Measurements from ENCODE around the gene LHB. TPM values are rescaled to one million over a fixed set of nuclear protein-coding genes. Genes with fewer than 3 reads are reported as not detected.

The LHB gene
- total and polyA plus RNA-seq, 2 donors (not counting 3 experiments of a cell fraction or from before 2014, with no cell fraction given), result 1.3 TPM; not detected in 1

DNA sequence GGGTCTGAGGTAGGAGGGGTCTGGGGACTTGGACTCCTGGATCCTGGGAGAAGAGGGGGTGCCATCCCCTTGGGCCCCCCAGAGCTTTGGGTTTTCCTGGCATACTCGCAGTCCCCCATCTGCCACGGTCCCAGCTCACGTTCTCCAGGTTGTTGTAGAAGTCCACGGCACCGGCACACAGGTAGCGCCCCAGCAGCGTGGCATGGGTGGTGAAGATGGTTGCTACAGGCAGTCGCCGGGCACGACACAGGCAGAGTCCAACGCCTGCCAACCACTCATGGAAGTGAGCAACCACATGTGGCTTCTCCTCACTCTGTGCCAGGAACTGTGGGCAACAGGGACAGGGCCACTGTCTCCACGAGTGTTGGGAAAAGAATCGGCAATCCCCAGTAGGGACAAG, 31.2 kb downstream of the LHB start:
- no peak overlapping the region for H3K9ac ChIP-seq (replicated peaks; ENCODE audit: extremely low read depth, insufficient read depth, low read length)
- POLR2A ChIA-PET, result no interaction called here
- H3K36me3 ChIP-seq (ENCODE audit: control insufficient read depth in 2 of 2, extremely low read depth in 1 of 2, insufficient read depth in 2 of 2, low read length in 2 of 2), result peaks cover 0 to 14% of the 10 kb centered on the region in 2 experiments
- H3K9me3 ChIP-seq (replicated peaks; ENCODE audit: control insufficient read depth, insufficient read depth, low read length), result no peaks in the 10 kb centered on the region
- dilution Hi-C loops (cut with MboI; ENCODE audit: extremely low pct_ligation_motif_present, low sequenced_read_pairs), result no loop called here
- peaks cover 3% of the 10 kb centered on the region for H3K79me2 ChIP-seq (ENCODE audit: control insufficient read depth, insufficient read depth, low read length)
- no peak for FAIRE-seq
- H3K27me3 ChIP-seq (ENCODE audit: control insufficient read depth in 2 of 2, insufficient read depth in 2 of 2, low read length in 2 of 2), result no peaks in the 10 kb centered on the region
- H3K4me1 ChIP-seq (ENCODE audit: control insufficient read depth, extremely low read depth, insufficient read depth, low read length), result no peaks in the 10 kb centered on the region
- no peak overlapping the region for H2AFZ ChIP-seq (ENCODE audit: low read depth, low read length)
- no TSS peak for BruUV-seq (replicated peaks)
- no peaks in the 10 kb centered on the region for H3K9me1 ChIP-seq (replicated peaks; ENCODE audit: control insufficient read depth, extremely low read depth, insufficient read depth, low read length)
- H4K20me1 ChIP-seq (replicated peaks; ENCODE audit: control insufficient read depth, extremely low read depth, insufficient read depth, low read length), result no peaks in the 10 kb centered on the region
- no peak overlapping the region for H3K27ac ChIP-seq (ENCODE audit: insufficient read depth, low read depth, low read length)
- H3K4me2 ChIP-seq (ENCODE audit: insufficient read depth, low read length), result no peak overlapping the region
- no peak for TF ChIP-seq FOS (IDR thresholded peaks at IDR 0.05; ENCODE audit: borderline replicate concordance, insufficient read depth, low read length)
- CTCF ChIA-PET, result interaction anchor here (1.0 to 1.9 kb wide), 4 partner anchors 7 to 34 kb away, joined by 3 to 12 read pairs (median 6); no protein-coding TSS in a partner anchor
- H3K4me3 ChIP-seq (replicated peaks in 1 of 3; ENCODE audit: insufficient read depth in 1 of 3, low read depth in 1 of 3, low read length in 3 of 3), result no peak overlapping the region
- DNase-seq (ENCODE audit: low read depth, low spot score), result no peak
- intact Hi-C loops (cut with micrococcal nuclease), result no loop called here

DNA sequence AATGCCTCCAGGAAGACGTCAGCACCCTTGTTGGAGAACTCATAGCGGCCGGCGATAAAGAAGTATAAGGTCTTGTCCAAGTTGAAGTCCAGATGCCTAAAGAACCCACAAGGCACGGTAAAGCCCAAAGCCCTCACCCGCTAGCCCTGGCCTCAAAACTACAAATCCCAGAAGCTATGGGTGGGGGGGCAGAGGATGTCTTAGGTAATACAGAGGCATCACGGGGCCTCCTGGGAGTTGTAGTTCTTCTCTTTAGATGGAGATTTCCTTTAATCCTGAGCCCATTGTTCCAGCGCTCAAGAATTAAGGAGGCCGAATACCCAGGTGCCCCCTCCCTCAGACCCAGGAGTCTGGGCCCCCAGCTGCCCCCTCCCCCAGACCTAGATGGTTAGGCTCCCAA, 34.6 kb downstream of the LHB start:
- ChIA-PET POLR2A (no interaction called here), CTCF (no interaction called here)
- Histone ChIP-seq H3K9ac (replicated peaks; ENCODE audit: extremely low read depth, insufficient read depth, low read length) (no peak overlapping the region), H4K20me1 (replicated peaks; ENCODE audit: control insufficient read depth, extremely low read depth, insufficient read depth, low read length) (no peaks in the 10 kb centered on the region), H3K4me1 (ENCODE audit: control insufficient read depth, extremely low read depth, insufficient read depth, low read length) (no peaks in the 10 kb centered on the region), H2AFZ (ENCODE audit: low read depth, low read length) (no peak overlapping the region), H3K36me3 (ENCODE audit: control insufficient read depth in 2 of 2, extremely low read depth in 1 of 2, insufficient read depth in 2 of 2, low read length in 2 of 2) (peaks cover 0 to 9% of the 10 kb centered on the region in 2 experiments), H3K27ac (ENCODE audit: insufficient read depth, low read depth, low read length) (no peak overlapping the region), H3K4me3 (replicated peaks in 1 of 3; ENCODE audit: insufficient read depth in 1 of 3, low read depth in 1 of 3, low read length in 3 of 3) (no peak overlapping the region), H3K27me3 (ENCODE audit: control insufficient read depth in 2 of 2, insufficient read depth in 2 of 2, low read length in 2 of 2) (no peaks in the 10 kb centered on the region), H3K9me3 (replicated peaks; ENCODE audit: control insufficient read depth, insufficient read depth, low read length) (no peaks in the 10 kb centered on the region), H3K79me2 (ENCODE audit: control insufficient read depth, insufficient read depth, low read length) (no peaks in the 10 kb centered on the region), H3K9me1 (replicated peaks; ENCODE audit: control insufficient read depth, extremely low read depth, insufficient read depth, low read length) (no peaks in the 10 kb centered on the region), H3K4me2 (ENCODE audit: insufficient read depth, low read length) (no peak overlapping the region)
- FAIRE-seq (no peak), DNase-seq (ENCODE audit: low read depth, low spot score) (no peak)
- BruUV-seq (replicated peaks), result no TSS peak
- no peak for TF ChIP-seq POLR2AphosphoS5 (IDR thresholded peaks at IDR 0.05; ENCODE audit: insufficient read depth, low read depth, low read length)
- TF ChIP-seq EZH2 (IDR thresholded peaks at IDR 0.05; ENCODE audit: borderline replicate concordance, low read depth, low read length, severe bottlenecking), result no peak
- TF ChIP-seq MYC (IDR thresholded peaks at IDR 0.05; ENCODE audit: low read depth, low read length), result no peak
- no peak for TF ChIP-seq FOS (IDR thresholded peaks at IDR 0.05; ENCODE audit: borderline replicate concordance, insufficient read depth, low read length)
- TF ChIP-seq, protein P1, sequence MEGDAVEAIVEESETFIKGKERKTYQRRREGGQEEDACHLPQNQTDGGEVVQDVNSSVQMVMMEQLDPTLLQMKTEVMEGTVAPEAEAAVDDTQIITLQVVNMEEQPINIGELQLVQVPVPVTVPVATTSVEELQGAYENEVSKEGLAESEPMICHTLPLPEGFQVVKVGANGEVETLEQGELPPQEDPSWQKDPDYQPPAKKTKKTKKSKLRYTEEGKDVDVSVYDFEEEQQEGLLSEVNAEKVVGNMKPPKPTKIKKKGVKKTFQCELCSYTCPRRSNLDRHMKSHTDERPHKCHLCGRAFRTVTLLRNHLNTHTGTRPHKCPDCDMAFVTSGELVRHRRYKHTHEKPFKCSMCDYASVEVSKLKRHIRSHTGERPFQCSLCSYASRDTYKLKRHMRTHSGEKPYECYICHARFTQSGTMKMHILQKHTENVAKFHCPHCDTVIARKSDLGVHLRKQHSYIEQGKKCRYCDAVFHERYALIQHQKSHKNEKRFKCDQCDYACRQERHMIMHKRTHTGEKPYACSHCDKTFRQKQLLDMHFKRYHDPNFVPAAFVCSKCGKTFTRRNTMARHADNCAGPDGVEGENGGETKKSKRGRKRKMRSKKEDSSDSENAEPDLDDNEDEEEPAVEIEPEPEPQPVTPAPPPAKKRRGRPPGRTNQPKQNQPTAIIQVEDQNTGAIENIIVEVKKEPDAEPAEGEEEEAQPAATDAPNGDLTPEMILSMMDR (IDR thresholded peaks at IDR 0.05; ENCODE audit: extremely low read depth in 1 of 2, insufficient read depth in 1 of 2, low read depth in 1 of 2, low read length in 2 of 2), result no peak
- no peak for TF ChIP-seq GATA2 (IDR thresholded peaks at IDR 0.05; ENCODE audit: insufficient read depth, insufficient read length, low read depth, low read length)
- no peak for TF ChIP-seq JUN (IDR thresholded peaks at IDR 0.05; ENCODE audit: borderline replicate concordance, insufficient read depth, insufficient read length, low read depth)
- TF ChIP-seq, protein P2, sequence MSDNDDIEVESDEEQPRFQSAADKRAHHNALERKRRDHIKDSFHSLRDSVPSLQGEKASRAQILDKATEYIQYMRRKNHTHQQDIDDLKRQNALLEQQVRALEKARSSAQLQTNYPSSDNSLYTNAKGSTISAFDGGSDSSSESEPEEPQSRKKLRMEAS (IDR thresholded peaks at IDR 0.05; ENCODE audit: insufficient read depth, insufficient read length), result no peak
- TF ChIP-seq POLR2A (IDR thresholded peaks at IDR 0.05; ENCODE audit: low read depth, low read length), result no peak
- dilution Hi-C loops (cut with MboI; ENCODE audit: extremely low pct_ligation_motif_present, low sequenced_read_pairs), result no loop called here
- intact Hi-C loops (cut with micrococcal nuclease), result no loop called here
